Neural progenitor cell (in vitro differentiated cells): ENCODE results near the gene ANKRD31. TPM values are rescaled to one million over a fixed set of nuclear protein-coding genes. Genes with fewer than 3 reads are reported as not detected.

Experiments used
- DNase-seq: peaks from one replicate; pipeline ENCODE4 v3.0.0-alpha.2; 2016; ENCODE audit warnings: low spot score
- H2AFZ ChIP-seq: fragments of 200-600 bp; sonication (generic); replicated peaks from 2 replicates; pipeline ENCODE4 v1.6.1; 2016; ENCODE audit warnings: antibody characterized with exemption
- H3F3A ChIP-seq: fragments of 200-600 bp; sonication (generic); 2 replicates; pipeline ENCODE4 v1.6.1; 2016; ENCODE audit warnings: antibody characterized with exemption, low read depth
- H3K27ac ChIP-seq: fragments of 200-600 bp; sonication (generic); 2 replicates; pipeline ENCODE4 v1.5.1; 2016; ENCODE audit warnings: mild to moderate bottlenecking
- H3K27me3 ChIP-seq: fragments of 200-600 bp; sonication (generic); 2 replicates; pipeline ENCODE4 v1.6.1; 2016; ENCODE audit warnings: mild to moderate bottlenecking, moderate library complexity
- H3K36me3 ChIP-seq: fragments of 200-600 bp; sonication (generic); 2 replicates; pipeline ENCODE4 v1.5.1; 2016
- H3K4me1 ChIP-seq: fragments of 200-600 bp; sonication (generic); 2 replicates; pipeline ENCODE4 v1.6.1; 2016; ENCODE audit warnings: mixed run types
- H3K4me2 ChIP-seq: fragments of 200-600 bp; sonication (generic); 2 replicates; pipeline ENCODE4 v1.6.1; 2016
- H3K4me3 ChIP-seq: fragments of 200-600 bp; sonication (generic); 2 replicates; pipeline ENCODE4 v1.5.1; 2016
- H3K79me2 ChIP-seq: fragments of 200-600 bp; sonication (generic); 2 replicates; pipeline ENCODE4 v1.6.1; 2016; ENCODE audit warnings: low read depth
- H3K9ac ChIP-seq: fragments of 200-600 bp; sonication (generic); 2 replicates; pipeline ENCODE4 v1.6.1; 2016
- H3K9me3 ChIP-seq: fragments of 200-600 bp; sonication (generic); 2 replicates; pipeline ENCODE4 v1.5.1; 2016; ENCODE audit warnings: low read depth
- H4K20me1 ChIP-seq: fragments of 200-600 bp; sonication (generic); 2 replicates; pipeline ENCODE4 v1.6.1; 2016; ENCODE audit warnings: low read depth
- H3K27ac Mint-ChIP-seq: 3 replicates; pipeline ENCODE4 v1.8.0; 2021; ENCODE audit warnings: mixed read lengths
- H3K27me3 Mint-ChIP-seq: 2 replicates; pipeline ENCODE4 v1.8.0; 2022; ENCODE audit warnings: low read depth, mild to moderate bottlenecking, inconsistent platforms, moderate library complexity, mixed read lengths; ENCODE audit not compliant: insufficient read depth
- H3K36me3 Mint-ChIP-seq: 3 replicates; pipeline ENCODE4 v1.8.0; 2021; ENCODE audit warnings: mixed read lengths
- H3K4me1 Mint-ChIP-seq: 3 replicates; pipeline ENCODE4 v1.8.0; 2021; ENCODE audit warnings: mixed read lengths
- H3K4me3 Mint-ChIP-seq: 3 replicates; pipeline ENCODE4 v1.8.0; 2021; ENCODE audit warnings: mild to moderate bottlenecking, moderate library complexity, mixed read lengths
- H3K9me3 Mint-ChIP-seq: 3 replicates; pipeline ENCODE4 v1.8.0; 2020; ENCODE audit warnings: mixed read lengths
- CTCF ChIP-seq: fragments of 200-600 bp; sonication (generic); IDR thresholded peaks from 2 replicates; pipeline ENCODE4 v1.5.1; 2017; ENCODE audit warnings: antibody characterized with exemption, mild to moderate bottlenecking
- EZH2 ChIP-seq: fragments of 200-600 bp; sonication (generic); IDR thresholded peaks from 2 replicates; pipeline ENCODE4 v1.6.1; 2017; ENCODE audit warnings: antibody characterized with exemption, mild to moderate bottlenecking, moderate library complexity
- EZH2phosphoT487 ChIP-seq: fragments of 200-600 bp; sonication (generic); IDR thresholded peaks from 2 replicates; pipeline ENCODE4 v1.6.1; 2017; ENCODE audit warnings: antibody characterized with exemption
- total RNA-seq: library from RNA; depleted of rRNA; stranded (reverse); fragments of >200 nt; gene quantifications from 2 replicates; pipeline ENCODE4 v1.2.3, GENCODE V29; 2015; ENCODE audit warnings: low replicate concordance

ANKRD31 gene
- total RNA-seq, 1 donor from 2014 or later: 0.75 TPM

GRCh38 chr5:75214928-75215327 is 21.8 kb downstream of the ANKRD31 start:
- no peak overlapping the region for H3K4me3 Mint-ChIP-seq

GRCh38 chr5:75214409-75214808 is 22.3 kb downstream of the ANKRD31 start:
- Histone ChIP-seq H3K9me3 (no peaks in the 10 kb centered on the region), H3K4me2 (no peak overlapping the region), H3F3A (no peaks in the 10 kb centered on the region), H3K4me3 (no peak overlapping the region), H3K27ac (no peak overlapping the region), H4K20me1 (no peaks in the 10 kb centered on the region), H3K79me2 (no peaks in the 10 kb centered on the region), H3K4me1 (no peaks in the 10 kb centered on the region), H3K9ac (no peak overlapping the region), H3K36me3 (no peaks in the 10 kb centered on the region), H3K27me3 (no peaks in the 10 kb centered on the region), H2AFZ (no peak overlapping the region)
- peaks cover 5% of the 10 kb centered on the region for H3K4me1 Mint-ChIP-seq
- peaks cover 8% of the 10 kb centered on the region for H3K9me3 Mint-ChIP-seq
- peaks cover 3% of the 10 kb centered on the region for H3K27me3 Mint-ChIP-seq
- H3K36me3 Mint-ChIP-seq: no peaks in the 10 kb centered on the region
- H3K27ac Mint-ChIP-seq: no peak overlapping the region
- no peak for DNase-seq
- H3K4me3 Mint-ChIP-seq: no peak overlapping the region
- TF ChIP-seq EZH2: no peak
- no peak for TF ChIP-seq CTCF
- no peak for TF ChIP-seq EZH2phosphoT487

More at GRCh38 chr5:75214928-75215327, 21.8 kb downstream of the ANKRD31 start:
- no peaks in the 10 kb centered on the region for H3F3A ChIP-seq
- DNase-seq: no peak
- no peak overlapping the region for H2AFZ ChIP-seq
- no peaks in the 10 kb centered on the region for H3K36me3 ChIP-seq
- no peaks in the 10 kb centered on the region for H3K36me3 Mint-ChIP-seq
- H3K27me3 ChIP-seq: no peaks in the 10 kb centered on the region
- H3K4me1 Mint-ChIP-seq: peaks cover 2% of the 10 kb centered on the region
- no peak overlapping the region for H3K4me3 ChIP-seq
- H4K20me1 ChIP-seq: no peaks in the 10 kb centered on the region
- no peaks in the 10 kb centered on the region for H3K9me3 ChIP-seq
- H3K4me1 ChIP-seq: no peaks in the 10 kb centered on the region
- H3K27me3 Mint-ChIP-seq: peaks cover 3% of the 10 kb centered on the region
- no peak overlapping the region for H3K4me2 ChIP-seq
- TF ChIP-seq CTCF (no peak), EZH2phosphoT487 (no peak), EZH2 (no peak)
- H3K27ac Mint-ChIP-seq: no peak overlapping the region
- no peak overlapping the region for H3K27ac ChIP-seq
- peaks cover 8% of the 10 kb centered on the region for H3K9me3 Mint-ChIP-seq
- H3K9ac ChIP-seq: no peak overlapping the region
- H3K79me2 ChIP-seq: no peaks in the 10 kb centered on the region

DNA sequence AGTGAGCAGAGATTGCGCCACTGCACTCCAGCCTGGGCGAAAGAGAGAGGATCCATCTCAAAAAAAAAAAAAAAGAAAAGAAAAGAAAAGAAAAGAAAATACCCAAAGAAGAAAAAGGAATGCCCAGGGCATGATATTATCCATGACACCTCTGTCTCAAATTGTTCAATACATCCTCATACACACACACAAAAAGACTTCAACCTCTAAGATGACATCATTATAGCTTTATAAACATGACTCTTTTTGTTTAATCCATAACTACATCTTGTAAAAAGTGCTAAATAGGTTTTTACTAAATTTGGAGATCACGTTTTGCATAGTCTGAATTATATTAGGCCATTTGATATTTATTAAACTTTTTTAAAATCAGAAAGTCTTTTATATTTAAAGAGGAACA is 33.1 kb downstream of the ANKRD31 start:
- Histone ChIP-seq H3F3A (peaks cover 2% of the 10 kb centered on the region), H3K79me2 (no peaks in the 10 kb centered on the region), H3K36me3 (no peaks in the 10 kb centered on the region), H2AFZ (no peak overlapping the region), H3K27me3 (no peaks in the 10 kb centered on the region), H4K20me1 (no peaks in the 10 kb centered on the region), H3K9ac (no peak overlapping the region), H3K9me3 (no peaks in the 10 kb centered on the region), H3K4me2 (no peak overlapping the region), H3K27ac (no peak overlapping the region), H3K4me3 (no peak overlapping the region), H3K4me1 (peaks cover 3% of the 10 kb centered on the region)
- H3K27ac Mint-ChIP-seq: no peak overlapping the region
- no peaks in the 10 kb centered on the region for H3K36me3 Mint-ChIP-seq
- DNase-seq: no peak
- H3K27me3 Mint-ChIP-seq: no peaks in the 10 kb centered on the region
- TF ChIP-seq EZH2phosphoT487 (no peak), EZH2 (no peak), CTCF (no peak)
- H3K4me3 Mint-ChIP-seq: no peak overlapping the region
- no peaks in the 10 kb centered on the region for H3K4me1 Mint-ChIP-seq
- no peaks in the 10 kb centered on the region for H3K9me3 Mint-ChIP-seq
